ENCODE results near the gene SLC6A11.

SLC6A11 gene

DNA sequence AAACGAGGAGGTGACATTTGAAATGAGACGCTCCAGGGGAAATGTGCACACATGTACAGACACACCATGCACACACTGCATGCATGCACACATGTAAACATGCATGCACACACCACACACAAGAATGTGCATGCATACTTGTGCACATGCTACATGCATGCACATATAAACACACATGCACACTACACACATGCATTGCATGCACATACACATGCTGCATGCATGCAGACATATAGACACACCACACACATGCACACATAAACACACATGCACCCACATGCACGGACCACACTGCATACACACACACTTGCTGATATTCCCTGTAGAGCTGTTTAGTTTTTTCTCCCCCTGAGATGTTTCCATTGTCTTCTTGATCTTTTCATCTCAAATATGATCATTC, 138.7 kb downstream of the SLC6A11 start:
- DNase-seq (ENCODE audit: low spot score): no peak

DNA sequence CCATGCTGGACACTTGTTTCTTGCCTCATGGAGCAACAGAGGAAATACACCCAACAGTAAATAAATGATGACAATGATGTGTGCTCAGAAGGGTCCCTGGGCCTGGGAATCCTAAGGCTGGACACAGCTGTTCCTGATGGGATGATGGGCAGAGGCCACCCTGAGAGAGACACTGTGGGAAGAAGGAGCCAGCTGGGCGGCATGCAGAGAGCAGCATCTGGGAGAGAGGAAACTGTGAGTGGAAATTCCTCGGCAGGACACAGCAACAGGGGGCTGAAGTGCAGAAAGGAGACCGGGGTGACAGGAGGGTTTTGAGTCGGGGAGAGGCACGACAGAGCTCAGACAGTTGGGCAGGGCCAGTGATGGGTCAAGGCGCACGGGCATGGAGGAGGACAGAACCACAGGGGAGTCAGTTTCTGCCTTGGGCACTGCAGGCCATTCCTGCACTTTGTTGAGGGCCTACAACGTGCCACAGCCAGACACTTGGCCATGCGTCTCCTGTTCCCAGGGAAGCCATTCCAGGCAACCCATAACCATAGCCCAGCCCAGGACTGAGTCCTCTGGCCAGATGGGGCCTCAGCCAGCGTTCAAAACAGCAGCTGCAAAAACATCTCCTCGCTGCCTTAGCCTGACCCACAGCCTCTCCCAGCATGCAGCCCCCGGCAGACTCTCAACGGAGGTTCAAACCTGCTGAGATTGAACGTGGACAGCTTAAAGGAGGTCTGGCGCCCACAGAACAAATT, 139.9 kb downstream of the SLC6A11 start:
- no peak for DNase-seq (ENCODE audit: low spot score)

DNA sequence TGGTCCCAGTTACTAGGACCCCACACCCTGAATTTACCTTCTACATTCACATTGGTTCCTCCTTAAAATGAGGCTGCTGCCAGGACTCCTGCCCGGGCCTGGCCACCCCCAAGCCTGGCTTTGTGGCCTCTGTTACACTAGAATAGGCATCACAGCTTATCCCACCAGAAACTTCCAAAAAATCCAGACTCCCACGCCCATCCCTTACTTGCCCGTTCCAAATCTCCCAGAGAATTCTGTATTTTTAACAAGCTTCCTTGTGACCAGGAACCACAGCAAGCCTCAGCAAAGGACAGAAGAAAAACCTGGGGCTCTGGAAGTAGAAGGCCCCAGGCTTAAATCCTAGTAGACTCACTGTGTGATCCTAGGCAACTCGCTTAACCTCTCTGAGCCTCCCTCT, 140.5 kb downstream of the SLC6A11 start:
- no peak for DNase-seq (ENCODE audit: low spot score)

DNA sequence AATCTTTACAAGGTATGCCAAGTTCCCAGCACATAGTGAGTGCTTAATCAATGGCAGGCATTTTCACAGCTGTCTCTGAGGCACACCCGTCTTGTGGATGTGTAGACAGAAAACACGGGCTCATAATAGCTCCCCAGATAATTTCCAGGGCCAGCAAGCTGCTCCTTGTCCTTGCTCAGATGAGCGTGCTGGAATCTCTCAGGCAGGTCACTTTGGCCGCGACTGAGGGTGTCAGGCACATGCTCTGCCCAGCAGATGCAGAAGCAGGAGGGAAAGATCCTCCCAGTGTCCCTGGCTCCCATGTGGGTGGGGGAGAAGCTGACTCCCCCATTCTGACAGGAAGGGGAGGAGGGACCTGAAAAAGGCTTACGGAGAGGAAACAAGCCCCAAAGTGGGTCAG, 141.0 kb downstream of the SLC6A11 start:
- DNase-seq (ENCODE audit: low spot score): no peak

DNA sequence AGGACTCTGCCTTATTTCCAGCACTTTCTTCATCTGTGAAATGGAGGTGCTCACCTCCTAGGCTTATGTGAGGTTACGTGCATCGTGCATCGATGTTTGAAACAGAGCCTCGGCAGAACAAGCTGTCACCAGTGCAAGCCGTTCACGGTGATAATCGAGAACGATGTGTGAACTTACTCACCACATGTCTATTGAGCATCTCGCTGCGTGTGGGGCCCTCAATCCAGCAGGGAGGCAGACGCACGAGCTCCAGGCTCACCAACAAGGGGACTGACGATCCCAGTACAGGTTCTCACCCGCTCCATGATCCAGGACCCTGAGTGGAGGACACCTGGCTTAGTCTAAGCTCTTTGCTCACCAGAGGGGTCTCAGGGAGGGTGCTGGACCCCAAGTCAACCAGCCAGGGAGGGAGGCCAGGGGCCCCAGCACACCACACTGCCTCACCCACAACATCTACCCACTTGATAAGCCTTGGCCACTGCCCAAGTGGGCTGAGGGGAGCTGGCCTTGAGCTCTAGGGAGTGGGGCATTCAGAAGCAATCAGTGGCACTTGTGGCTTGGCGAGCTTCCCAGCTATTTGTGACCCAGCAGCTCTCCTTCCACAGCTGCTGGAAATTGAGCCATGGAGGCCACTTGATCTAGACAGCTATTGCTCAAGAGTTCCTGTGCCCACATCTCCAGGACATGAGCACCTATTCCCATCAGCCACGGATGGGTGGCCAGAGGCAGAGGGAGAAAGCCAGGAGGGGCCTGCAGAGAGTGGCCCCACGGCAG, 142.1 kb downstream of the SLC6A11 start:
- no peak for DNase-seq (ENCODE audit: low spot score)

DNA sequence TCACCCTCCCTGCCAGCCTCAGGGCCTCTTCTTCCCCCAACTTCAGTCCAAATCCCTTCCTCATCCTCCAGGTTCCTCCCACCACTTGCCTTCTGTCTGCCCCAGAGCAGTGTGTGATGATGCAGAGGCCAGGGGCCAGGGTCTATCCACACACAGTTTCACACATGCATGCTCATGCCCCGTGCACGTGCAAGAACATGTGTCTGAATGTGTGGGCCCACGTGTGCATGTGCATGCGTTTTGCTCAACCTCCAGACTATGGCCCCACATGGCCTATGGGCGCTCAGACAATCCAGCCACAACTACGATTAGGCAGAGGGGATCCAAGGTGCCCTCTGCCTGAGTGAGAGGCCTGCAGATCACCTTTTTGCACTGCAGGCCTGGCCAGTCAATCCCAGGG, 144.2 kb downstream of the SLC6A11 start:
- no peak for DNase-seq (ENCODE audit: low spot score)

DNA sequence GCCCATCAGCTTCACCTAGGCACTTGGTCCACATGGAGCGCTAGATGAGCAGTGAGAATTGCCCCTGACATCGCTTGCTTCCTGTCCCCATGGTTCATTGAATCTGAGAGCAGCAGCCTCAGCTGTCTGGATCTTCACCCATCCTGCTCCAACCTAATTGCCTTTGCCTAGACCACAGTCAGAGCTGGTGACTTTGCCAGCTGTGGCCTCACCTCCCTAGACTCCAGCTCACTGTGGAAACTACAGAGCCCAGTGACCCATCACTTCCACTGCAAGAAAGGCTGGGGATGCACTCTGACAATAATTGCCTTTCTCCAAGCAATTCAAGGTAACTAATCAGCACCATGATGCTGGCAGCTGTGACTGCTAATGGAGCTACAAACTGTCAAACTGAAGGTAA, 145.9 kb downstream of the SLC6A11 start:
- no peak for DNase-seq (ENCODE audit: low spot score)

DNA sequence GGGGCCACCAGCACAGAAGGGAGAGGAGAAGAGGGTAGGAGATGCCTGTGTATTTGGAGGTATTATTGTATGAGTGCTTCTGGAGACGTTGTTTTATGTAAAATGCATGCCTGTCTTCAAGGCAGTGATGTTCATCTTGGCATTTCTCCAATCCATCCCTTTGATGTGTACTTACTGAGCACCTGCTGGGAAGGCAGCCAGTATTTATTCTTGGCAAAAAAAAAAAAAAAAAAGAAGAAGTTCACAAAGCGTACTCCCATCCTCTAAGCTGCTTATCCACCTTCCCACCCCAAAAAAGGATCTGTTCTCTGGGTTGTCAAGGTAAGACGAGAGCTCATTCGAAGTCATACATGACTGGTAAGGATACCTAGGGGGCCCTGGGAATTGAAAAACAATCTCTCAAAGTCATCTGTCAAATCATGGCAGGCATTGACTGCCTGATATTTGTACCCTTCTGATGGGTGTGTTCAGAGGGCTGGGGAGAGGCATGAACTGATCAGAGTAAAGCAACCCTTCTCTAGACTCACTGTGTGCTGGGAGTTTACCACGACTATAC, 146.5 kb downstream of the SLC6A11 start:
- no peak for DNase-seq (ENCODE audit: low spot score)

DNA sequence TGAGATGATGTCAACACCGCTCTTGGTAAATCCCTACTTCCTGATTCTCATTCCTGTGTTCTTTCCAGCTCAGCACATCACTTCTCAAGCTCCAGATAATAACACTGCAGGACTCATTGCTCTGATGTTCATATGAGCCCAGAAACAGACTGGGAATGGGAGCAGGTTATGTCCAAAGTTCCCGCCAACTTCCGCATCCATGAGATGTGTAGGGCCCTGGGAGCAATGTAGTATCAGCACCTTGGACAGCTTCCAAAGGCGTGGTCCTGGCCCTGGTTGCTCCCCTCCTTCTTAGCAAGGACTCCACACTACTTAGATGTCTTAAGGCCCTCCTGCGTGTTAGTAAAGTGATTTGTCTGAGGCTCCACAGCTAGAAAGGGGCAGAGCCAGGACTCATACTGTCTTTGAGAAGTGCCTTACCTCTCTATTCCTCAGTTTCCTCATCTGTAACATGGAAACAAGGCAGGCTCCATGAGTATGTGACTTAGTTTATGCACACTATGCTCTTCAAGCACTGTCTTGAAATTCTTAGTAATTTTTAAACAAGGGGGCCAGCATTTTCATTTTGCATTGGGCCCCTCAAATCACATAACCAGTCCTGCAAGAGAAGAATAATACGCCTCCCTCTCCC, 148.6 kb downstream of the SLC6A11 start:
- peak; percentile 83 for DNase-seq (ENCODE audit: low spot score)

DNA sequence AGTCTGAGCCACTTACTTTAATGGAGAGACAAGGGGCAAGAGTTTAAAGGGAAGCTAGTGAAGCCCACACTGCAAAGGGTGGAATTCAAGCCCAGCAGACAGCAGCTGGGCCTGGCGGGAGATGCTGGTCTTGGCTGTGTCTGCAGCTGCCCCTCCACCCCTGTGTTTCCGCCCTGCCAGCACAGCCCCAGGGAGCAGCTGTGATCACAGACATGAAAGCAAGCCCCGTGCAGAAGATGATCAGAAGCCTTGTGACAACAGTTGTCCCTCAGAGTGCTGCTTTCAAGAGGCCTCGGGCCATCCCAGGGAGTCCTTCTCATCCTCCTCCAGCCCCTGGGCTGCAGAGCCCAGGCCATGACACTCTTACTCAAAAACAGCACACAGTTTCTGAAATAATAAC, 152.4 kb downstream of the SLC6A11 start:
- no peak for DNase-seq (ENCODE audit: low spot score)

DNA sequence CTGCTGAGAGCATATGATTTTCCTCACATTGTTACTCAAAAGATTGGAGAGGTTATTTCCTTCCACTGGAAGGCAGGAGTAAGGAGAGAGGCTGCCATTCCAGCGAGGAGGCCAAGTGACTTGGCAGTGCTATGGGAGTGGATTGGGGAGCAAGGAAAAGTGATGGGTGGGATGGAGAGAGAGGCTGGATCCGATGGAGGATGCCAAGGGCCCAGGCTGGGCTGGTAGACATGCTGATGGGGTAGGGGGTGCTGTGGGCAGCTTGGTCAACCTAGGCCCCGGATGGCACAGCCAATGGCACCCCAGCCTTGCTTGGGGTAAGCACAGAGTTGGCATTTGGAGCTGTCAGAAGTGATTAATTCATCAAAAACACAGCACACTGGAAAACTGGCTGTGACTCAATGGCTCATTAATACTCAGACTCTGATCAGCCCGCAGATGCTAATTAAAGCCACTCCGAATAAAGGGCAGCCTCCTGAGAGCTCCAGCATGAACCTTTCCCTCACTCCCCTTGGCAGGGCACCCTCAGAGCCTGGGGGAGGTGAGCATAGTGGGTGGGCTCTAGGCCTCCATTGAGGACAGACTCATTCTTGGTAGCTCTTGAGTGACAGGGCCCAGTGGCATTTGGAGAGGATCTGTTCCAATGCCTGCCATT, 154.4 kb downstream of the SLC6A11 start:
- no peak for DNase-seq (ENCODE audit: low spot score)

DNA sequence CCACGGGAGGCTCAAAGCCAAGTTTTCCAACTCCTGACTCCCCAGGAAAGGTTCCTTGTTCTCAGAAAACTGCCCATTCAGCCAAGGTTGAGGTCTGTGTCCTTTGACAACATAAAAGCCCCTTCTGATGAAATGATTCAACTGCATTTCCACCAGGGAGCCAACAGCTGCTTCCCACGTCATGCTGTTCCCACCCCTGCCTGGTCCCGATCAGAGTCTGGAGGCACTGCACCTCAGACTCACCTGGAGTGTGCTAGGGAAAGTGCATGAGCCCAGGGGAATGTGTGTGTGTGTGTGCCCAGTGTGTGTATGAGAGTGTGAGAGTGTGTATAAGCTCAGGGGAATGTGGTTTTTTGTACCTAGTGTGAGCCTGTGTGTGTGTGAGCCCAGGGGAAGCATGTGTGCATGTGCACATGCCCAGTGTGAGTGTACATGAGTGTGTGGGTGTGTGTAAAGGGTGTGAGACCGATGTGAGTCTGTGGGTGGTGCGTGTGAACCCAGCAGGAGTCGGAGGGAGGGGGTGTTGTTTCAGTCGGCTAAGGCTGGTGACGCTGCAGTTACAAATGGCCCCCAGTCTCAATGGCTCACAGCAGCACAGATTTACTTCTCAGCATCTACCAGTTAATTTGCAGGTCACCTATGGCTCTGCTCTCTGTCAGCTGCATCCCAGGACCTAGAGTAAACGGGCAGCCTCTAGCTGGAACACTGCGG, 156.2 kb downstream of the SLC6A11 start:
- no peak for DNase-seq (ENCODE audit: low spot score)

DNA sequence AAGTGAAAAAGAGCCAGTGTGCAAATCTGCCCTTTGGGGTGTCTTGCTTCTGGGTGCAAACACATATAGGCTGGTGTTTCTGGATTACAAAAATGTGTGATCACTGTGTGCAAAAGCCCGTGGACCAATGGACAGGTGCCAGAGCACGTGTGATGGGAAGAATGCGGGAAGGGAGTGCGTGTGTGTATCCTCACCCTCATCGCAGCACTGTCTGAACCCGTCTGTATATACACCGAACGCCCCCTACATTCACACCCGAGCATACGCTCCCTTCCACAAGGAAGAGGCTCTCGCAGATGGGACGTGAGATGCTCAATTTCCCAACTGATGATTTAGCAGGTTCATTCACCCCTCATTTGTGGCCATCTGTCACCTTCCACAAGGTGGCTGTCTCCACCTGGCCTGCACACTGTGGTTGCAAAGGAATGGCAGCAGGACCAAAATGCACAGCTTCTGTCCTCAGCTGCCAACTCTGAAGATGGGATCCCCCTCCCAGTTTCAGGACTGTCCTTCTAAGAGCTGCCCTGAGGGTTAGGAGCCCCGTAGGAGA, 157.1 kb downstream of the SLC6A11 start:
- no peak for DNase-seq (ENCODE audit: low spot score)

DNA sequence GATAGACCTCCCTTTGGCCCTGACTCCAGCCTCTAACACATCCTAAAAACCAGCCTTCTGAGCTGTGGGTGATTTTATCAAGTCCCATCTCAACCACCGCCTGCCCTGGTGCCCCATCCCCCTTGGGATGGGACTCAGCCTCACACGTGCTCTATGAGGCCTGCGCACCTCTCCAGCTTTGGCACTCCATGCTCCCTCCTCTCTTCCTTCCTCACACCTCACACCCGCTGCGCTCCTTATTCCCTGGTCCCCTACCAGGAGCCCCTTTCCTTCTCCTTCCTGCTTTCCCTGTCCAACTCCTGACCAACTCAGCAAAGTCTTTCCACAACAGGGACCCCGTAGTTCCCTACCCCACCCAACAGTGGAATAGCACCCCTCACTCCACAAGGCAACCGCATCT, 158.1 kb downstream of the SLC6A11 start:
- DNase-seq (ENCODE audit: low spot score): no peak

DNA sequence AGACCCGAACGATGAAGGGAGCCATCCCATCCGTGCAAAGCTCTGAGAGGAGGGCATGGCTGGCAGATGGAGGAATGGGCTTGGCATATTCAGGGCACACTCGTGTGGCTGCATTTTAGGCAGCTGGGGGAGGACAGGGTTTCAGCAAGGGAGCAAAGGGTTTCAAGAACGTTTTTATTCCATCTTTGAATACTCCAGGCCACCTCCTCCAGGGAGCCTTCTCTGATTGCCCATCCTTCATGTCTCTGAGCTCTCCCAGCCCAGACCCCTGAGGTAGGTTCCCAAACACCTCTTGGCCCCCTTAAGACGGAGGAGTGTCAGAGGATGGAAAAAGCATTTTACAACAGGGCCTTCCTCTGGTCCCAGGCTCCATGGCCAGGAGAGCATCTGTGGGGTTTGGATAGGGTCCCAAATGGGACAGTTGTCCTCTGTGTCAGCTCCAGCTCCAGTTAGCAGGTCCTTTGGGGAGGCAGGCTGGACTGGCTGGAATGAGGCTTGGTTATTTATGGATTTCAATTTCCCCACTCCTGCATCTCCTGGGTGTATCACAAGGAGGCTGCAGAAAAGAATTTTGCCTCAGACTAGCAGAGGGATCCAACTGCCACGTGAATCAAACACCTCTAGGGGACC, 158.8 kb downstream of the SLC6A11 start:
- no peak for DNase-seq (ENCODE audit: low spot score)

DNA sequence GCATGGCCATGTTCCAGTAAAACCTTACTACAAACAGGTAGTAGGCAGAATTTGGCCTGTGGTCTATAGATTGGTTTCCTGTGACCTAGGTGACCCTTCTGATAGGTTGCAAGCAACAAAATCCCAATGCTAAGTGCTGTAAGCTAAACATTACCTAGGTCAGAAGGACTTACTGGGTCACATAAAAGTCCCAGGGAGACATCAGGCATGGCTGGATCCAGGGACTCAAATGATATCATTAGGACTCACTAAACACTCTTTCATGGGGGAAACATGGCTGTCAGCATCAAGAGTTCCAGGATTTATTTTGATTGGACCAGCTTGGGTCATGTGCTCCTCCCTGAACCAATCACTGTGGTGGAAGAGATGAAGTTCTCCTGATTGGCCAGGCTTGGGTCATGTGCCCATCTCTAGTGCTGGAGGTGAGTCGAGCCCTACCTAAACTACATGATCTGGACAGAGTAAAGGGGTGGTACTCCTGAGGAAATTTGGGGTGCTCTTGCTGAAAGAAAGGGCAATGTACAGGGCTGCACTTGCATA, 159.7 kb downstream of the SLC6A11 start:
- DNase-seq (ENCODE audit: low spot score): no peak

DNA sequence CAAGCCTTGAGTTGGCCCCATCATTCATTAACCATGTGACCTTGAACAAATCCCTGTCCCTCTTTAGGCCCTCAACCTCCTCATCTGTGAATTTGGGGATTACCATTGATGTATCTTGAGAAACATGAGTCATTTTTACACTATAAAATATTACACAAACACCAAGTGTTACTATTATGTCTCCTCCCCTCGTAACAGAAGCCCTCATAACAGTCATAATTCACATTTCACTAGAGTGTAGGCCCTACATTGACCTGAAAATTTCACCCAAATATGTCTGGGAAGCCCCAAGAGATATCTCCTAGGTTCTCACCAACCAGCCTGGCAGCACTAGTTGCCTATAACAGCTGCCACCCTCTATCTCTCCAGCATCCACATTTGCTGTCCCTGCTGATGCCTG, 160.7 kb downstream of the SLC6A11 start:
- no peak for DNase-seq (ENCODE audit: low spot score)

DNA sequence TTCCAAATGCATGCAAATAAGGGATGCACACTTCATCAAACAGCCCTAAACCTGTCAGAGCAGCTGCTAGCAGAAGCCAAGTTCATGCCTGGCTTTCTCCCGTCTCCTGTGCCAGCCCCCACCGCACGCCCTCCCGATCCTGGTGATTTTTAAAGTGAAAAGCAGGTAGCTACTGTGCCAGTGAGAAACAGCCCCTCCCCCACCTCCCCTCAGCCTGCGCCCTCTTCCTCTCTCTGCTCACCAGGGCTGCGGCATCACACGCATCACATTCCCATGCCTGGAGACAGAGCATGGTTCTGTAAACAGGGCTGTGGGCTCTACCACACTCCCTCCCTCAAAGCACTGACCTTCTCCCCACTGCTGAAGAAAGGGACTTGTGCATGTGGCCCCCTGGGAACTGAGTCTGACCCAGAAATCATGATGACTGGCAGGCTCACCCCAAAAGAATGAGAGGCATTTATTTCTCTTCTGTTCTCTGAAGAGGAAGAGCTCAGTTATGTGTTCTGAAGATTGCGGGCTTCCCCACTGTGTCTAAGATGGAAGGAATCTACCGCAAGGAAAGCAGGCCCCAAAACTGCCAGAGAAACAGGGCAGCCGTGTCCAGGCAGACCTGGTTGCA, 162.0 kb downstream of the SLC6A11 start:
- DNase-seq (ENCODE audit: low spot score): peak; percentile 36

DNA sequence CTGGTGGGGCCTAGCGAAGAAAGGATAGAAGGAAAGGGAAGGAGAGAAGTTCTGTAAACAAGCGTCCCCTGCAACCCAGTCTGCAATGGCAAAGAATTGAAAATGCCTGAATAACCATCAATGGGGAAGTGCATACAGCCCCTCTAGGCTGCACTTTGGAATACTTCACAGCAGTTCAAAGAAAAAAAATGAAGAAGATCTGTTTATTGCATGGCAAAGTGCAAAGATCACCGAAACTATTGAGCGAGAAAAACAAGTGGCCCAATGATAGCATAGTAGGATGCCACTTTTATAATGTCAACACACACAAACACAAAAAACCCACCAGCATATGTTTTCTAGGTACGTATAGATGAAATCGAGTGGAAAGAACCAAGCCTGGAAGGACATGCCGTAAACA, 162.9 kb downstream of the SLC6A11 start:
- no peak for DNase-seq (ENCODE audit: low spot score)

DNA sequence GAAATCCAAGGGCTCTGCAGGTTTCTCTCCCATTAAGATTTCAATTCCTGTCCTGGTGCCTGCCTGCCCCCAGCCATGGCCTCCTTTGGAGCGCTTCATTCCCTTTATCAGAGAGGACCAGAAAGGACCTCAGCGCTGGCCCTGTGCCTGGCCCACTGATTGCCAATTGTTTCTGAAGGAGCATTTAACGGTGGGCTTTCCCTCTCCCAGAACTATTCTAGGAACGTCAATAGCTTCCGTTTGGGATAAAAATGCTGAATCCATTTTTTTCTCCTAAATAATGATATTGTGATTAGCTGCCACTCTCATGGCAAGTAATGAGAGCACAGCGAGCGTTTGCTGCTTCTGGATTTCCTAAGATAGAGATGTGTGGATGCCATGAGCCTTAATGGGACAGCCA, 164.3 kb downstream of the SLC6A11 start:
- DNase-seq (ENCODE audit: low spot score): no peak
